Measurements from ENCODE around the gene RRBP1.

The RRBP1 gene, protein sequence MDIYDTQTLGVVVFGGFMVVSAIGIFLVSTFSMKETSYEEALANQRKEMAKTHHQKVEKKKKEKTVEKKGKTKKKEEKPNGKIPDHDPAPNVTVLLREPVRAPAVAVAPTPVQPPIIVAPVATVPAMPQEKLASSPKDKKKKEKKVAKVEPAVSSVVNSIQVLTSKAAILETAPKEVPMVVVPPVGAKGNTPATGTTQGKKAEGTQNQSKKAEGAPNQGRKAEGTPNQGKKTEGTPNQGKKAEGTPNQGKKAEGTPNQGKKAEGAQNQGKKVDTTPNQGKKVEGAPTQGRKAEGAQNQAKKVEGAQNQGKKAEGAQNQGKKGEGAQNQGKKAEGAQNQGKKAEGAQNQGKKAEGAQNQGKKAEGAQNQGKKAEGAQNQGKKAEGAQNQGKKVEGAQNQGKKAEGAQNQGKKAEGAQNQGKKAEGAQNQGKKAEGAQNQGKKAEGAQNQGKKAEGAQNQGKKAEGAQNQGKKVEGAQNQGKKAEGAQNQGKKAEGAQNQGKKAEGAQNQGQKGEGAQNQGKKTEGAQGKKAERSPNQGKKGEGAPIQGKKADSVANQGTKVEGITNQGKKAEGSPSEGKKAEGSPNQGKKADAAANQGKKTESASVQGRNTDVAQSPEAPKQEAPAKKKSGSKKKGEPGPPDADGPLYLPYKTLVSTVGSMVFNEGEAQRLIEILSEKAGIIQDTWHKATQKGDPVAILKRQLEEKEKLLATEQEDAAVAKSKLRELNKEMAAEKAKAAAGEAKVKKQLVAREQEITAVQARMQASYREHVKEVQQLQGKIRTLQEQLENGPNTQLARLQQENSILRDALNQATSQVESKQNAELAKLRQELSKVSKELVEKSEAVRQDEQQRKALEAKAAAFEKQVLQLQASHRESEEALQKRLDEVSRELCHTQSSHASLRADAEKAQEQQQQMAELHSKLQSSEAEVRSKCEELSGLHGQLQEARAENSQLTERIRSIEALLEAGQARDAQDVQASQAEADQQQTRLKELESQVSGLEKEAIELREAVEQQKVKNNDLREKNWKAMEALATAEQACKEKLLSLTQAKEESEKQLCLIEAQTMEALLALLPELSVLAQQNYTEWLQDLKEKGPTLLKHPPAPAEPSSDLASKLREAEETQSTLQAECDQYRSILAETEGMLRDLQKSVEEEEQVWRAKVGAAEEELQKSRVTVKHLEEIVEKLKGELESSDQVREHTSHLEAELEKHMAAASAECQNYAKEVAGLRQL (N-terminal part only)

DNA sequence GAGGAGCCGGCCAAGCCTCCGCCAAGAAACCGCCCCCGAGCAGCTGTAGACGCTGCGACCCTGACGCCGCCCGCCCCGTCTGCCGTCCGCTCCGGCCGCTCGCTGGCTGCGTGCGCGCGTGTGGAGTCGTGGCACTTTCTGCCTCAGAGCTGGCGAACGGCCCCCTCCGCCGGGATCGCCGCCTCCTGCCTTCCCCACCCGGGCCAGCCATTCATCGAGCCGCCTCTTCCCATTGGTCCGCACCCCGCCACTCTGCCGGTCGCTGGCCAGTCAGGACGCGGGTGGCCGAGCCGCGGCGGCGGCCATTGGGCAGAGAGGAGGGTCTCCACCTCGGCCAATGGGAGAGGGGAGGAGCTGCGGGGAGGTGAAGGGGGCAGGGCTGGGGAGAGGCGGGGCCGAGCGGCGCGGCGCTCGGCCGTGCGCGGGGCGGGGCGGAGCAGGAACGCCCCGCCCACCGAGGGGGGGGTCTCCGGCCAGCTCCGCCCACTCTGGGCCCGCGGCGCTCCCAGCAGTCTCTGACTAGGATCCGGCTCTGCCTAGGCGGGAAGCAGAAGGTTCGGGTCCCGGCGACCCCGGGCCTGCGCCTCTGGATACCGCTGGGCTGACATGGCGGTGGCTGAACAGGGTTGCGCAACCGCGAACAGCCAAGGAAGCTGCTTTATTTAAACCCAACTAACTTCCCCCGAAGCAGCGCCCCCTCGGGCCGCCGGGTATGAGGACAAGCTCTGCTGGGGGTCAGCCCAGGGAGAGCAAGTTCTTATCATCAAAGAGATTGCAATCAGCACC lies at the start of gene RRBP1:
RRBP1 (minus strand) TSS at position 140 of the 786 bp plus-strand sequence. CDS start 21,735 bp downstream, outside the sequence.
- Histone ChIP-seq H3K27me3 (ENCODE audit: insufficient read depth, low read length, poor library complexity, severe bottlenecking) (no peaks in the 10 kb centered on the region), H3K4me3 (ENCODE audit: low read length, poor library complexity, severe bottlenecking) (peak within 1 kb of the TSS; percentile 98), H3K9ac (ENCODE audit: low read depth, low read length, poor library complexity, severe bottlenecking) (peak within 1 kb of the TSS; percentile 56), H3K9me2 (replicated peaks; ENCODE audit: low read depth, low read length) (no peaks in the 10 kb centered on the region), H3K4me2 (ENCODE audit: low read depth, low read length, poor library complexity, severe bottlenecking) (peak within 1 kb of the TSS; percentile 56), H3K79me2 (ENCODE audit: insufficient read depth, low read length) (peaks cover 37% of the 10 kb centered on the region), H4K20me1 (ENCODE audit: insufficient read depth, low read length, poor library complexity, severe bottlenecking) (peaks cover 32% of the 10 kb centered on the region), H3K36me3 (ENCODE audit: insufficient read depth, low read length) (peaks cover under 1% of the 10 kb centered on the region; the same call in 1 of the 2 replicates), H3K4me1 (ENCODE audit: insufficient read depth, low read length, poor library complexity, severe bottlenecking) (peaks cover 35% of the 10 kb centered on the region), H3F3A (ENCODE audit: low read depth) (no peaks in the 10 kb centered on the region), H3K9me3 (ENCODE audit: insufficient read depth, low read depth, low read length) (no peaks in the 10 kb centered on the region), H2AFZ (ENCODE audit: low read length) (peak within 1 kb of the TSS; percentile 97)
- no peak for TF ChIP-seq EZH2phosphoT487 (IDR thresholded peaks at IDR 0.05; ENCODE audit: borderline replicate concordance)
- TF ChIP-seq, protein P1, sequence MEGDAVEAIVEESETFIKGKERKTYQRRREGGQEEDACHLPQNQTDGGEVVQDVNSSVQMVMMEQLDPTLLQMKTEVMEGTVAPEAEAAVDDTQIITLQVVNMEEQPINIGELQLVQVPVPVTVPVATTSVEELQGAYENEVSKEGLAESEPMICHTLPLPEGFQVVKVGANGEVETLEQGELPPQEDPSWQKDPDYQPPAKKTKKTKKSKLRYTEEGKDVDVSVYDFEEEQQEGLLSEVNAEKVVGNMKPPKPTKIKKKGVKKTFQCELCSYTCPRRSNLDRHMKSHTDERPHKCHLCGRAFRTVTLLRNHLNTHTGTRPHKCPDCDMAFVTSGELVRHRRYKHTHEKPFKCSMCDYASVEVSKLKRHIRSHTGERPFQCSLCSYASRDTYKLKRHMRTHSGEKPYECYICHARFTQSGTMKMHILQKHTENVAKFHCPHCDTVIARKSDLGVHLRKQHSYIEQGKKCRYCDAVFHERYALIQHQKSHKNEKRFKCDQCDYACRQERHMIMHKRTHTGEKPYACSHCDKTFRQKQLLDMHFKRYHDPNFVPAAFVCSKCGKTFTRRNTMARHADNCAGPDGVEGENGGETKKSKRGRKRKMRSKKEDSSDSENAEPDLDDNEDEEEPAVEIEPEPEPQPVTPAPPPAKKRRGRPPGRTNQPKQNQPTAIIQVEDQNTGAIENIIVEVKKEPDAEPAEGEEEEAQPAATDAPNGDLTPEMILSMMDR (conservative IDR thresholded peaks at IDR 0.05; ENCODE audit: low read length) = peak; percentile 95

DNA sequence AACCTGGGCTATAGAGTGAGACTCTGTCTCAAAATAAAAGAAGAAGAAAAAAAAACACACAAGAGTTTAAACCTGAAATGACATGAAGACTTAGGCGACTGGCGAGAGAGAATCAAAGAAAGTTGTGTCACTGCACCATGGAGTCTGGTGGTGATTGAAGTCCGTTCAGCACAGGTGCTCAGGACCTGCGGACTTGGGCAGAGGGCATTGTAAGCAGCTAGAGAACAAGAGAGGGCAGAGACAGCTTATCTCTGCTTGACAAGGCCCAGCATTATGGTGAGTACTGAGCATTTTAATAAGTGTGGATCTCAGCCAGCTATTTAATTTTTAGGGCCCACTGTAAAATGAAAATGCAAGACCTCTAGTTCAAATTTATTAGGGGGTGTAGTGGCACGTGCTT lies 49.2 kb upstream of the RRBP1 start:
- no peaks in the 10 kb centered on the region for H3K4me1 ChIP-seq (ENCODE audit: insufficient read depth, low read length, poor library complexity, severe bottlenecking)
- H3K4me2 ChIP-seq (ENCODE audit: low read depth, low read length, poor library complexity, severe bottlenecking) = no peak overlapping the region
- no peaks in the 10 kb centered on the region for H3K79me2 ChIP-seq (ENCODE audit: insufficient read depth, low read length)
- TF ChIP-seq, protein P1 (conservative IDR thresholded peaks at IDR 0.05; ENCODE audit: low read length) = no peak
- TF ChIP-seq EZH2phosphoT487 (IDR thresholded peaks at IDR 0.05; ENCODE audit: borderline replicate concordance) = no peak
- H3K36me3 ChIP-seq (ENCODE audit: insufficient read depth, low read length) = no peaks in the 10 kb centered on the region
- no peak overlapping the region for H2AFZ ChIP-seq (ENCODE audit: low read length)
- H4K20me1 ChIP-seq (ENCODE audit: insufficient read depth, low read length, poor library complexity, severe bottlenecking) = no peaks in the 10 kb centered on the region
- no peaks in the 10 kb centered on the region for H3K27me3 ChIP-seq (ENCODE audit: insufficient read depth, low read length, poor library complexity, severe bottlenecking)
- no peak overlapping the region for H3K4me3 ChIP-seq (ENCODE audit: low read length, poor library complexity, severe bottlenecking)
- no peaks in the 10 kb centered on the region for H3K9me2 ChIP-seq (replicated peaks; ENCODE audit: low read depth, low read length)
- H3F3A ChIP-seq (ENCODE audit: low read depth) = no peaks in the 10 kb centered on the region
- no peak overlapping the region for H3K9ac ChIP-seq (ENCODE audit: low read depth, low read length, poor library complexity, severe bottlenecking)
- H3K9me3 ChIP-seq (ENCODE audit: insufficient read depth, low read depth, low read length) = no peaks in the 10 kb centered on the region

DNA sequence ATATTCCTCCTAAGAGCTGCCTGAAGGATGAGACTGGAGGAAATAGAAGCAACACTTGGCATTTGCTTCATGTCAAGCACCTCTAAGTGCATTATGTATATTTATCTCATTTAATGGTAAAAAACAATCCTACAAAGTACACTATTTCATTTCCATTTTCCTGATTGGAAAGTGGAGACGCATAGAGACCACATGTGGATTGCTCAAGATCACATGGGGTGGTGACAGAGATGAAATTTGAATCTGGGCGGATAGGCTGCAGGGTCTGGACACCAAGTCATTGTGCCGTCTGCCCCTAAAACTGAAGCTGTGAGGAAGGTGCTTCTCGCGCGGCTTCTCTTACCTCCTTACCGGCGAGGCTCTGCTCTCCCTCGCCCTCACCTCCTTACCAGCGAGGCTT lies 48.0 kb upstream of the RRBP1 start:
- Histone ChIP-seq H4K20me1 (ENCODE audit: insufficient read depth, low read length, poor library complexity, severe bottlenecking) (no peaks in the 10 kb centered on the region), H3K4me1 (ENCODE audit: insufficient read depth, low read length, poor library complexity, severe bottlenecking) (no peaks in the 10 kb centered on the region), H3K9me2 (replicated peaks; ENCODE audit: low read depth, low read length) (no peaks in the 10 kb centered on the region), H2AFZ (ENCODE audit: low read length) (no peak overlapping the region), H3K27me3 (ENCODE audit: insufficient read depth, low read length, poor library complexity, severe bottlenecking) (no peaks in the 10 kb centered on the region), H3K79me2 (ENCODE audit: insufficient read depth, low read length) (no peaks in the 10 kb centered on the region), H3K9me3 (ENCODE audit: insufficient read depth, low read depth, low read length) (no peaks in the 10 kb centered on the region), H3K36me3 (ENCODE audit: insufficient read depth, low read length) (no peaks in the 10 kb centered on the region), H3K9ac (ENCODE audit: low read depth, low read length, poor library complexity, severe bottlenecking) (no peak overlapping the region), H3K4me3 (ENCODE audit: low read length, poor library complexity, severe bottlenecking) (no peak overlapping the region), H3F3A (ENCODE audit: low read depth) (no peaks in the 10 kb centered on the region), H3K4me2 (ENCODE audit: low read depth, low read length, poor library complexity, severe bottlenecking) (no peak overlapping the region)
- TF ChIP-seq, protein P1 (conservative IDR thresholded peaks at IDR 0.05; ENCODE audit: low read length) = no peak
- no peak for TF ChIP-seq EZH2phosphoT487 (IDR thresholded peaks at IDR 0.05; ENCODE audit: borderline replicate concordance)
